T47D (cell line): Measurements from ENCODE around the gene STARD5.

Source experiments
- DNase-seq, 2 experiments: peaks; one replicate each; pipeline versions ENCODE4 v3.0.0 to v3.0.0-alpha.2; 2011 to 2012; ENCODE audit warnings: low read depth in 1 of 2, low spot score in 1 of 2
- JUND ChIP-seq: IDR thresholded peaks from 2 replicates; pipeline ENCODE4 v1.6.1; 2012; ENCODE audit warnings: low read depth
- in situ Hi-C: cut with HindIII; loops from 2 replicates; pipeline ENCODE4 v1.10.0; 2016; ENCODE audit warnings: low sequenced_read_pairs, low pct_unique_long_range_greater_than_20kb

The STARD5 gene

GRCh38 chr15:81299630-81300273 lies 24.2 kb downstream of the STARD5 start:
- TF ChIP-seq JUND: no peak
- in situ Hi-C loops: no loop called here
- no peak for DNase-seq

- in situ Hi-C loops: no loop called here
- TF ChIP-seq JUND: no peak
- no peak for DNase-seq
These were observed 24.8 kb downstream of the STARD5 start for GRCh38 chr15:81299156-81299555.

- in situ Hi-C loops: no loop called here
- no peak for TF ChIP-seq JUND
- no peak for DNase-seq
These were observed 25.3 kb downstream of the STARD5 start for GRCh38 chr15:81298611-81299010.

GRCh38 chr15:81297603-81298575 lies 26.1 kb downstream of the STARD5 start:
- no peak for DNase-seq
- TF ChIP-seq JUND: no peak
- in situ Hi-C loops: no loop called here

GRCh38 chr15:81297147-81297572 lies 26.8 kb downstream of the STARD5 start:
- TF ChIP-seq JUND: no peak
- DNase-seq: no peak
- in situ Hi-C loops: no loop called here

- no peak for DNase-seq
- in situ Hi-C loops: no loop called here
These were observed 27.3 kb downstream of the STARD5 start for GRCh38 chr15:81296673-81297072.

GRCh38 chr15:81296186-81296585 lies 27.8 kb downstream of the STARD5 start:
- no peak for TF ChIP-seq JUND
- in situ Hi-C loops: no loop called here
- no peak for DNase-seq

More at GRCh38 chr15:81296673-81297072, 27.3 kb downstream of the STARD5 start:
- TF ChIP-seq JUND: no peak

- DNase-seq: no peak
- in situ Hi-C loops: no loop called here
- TF ChIP-seq JUND: no peak
These were observed 28.3 kb downstream of the STARD5 start for GRCh38 chr15:81295486-81296121.

GRCh38 chr15:81294516-81294880 lies 29.4 kb downstream of the STARD5 start:
- TF ChIP-seq JUND: no peak
- in situ Hi-C loops: no loop called here
- DNase-seq: no peak

- TF ChIP-seq JUND: no peak
- in situ Hi-C loops: no loop called here
- no peak for DNase-seq
These were observed 30.0 kb downstream of the STARD5 start for GRCh38 chr15:81293728-81294515.

- TF ChIP-seq JUND: no peak
- in situ Hi-C loops: no loop called here
- no peak for DNase-seq
These were observed 31.4 kb downstream of the STARD5 start for GRCh38 chr15:81292523-81293001.

GRCh38 chr15:81291916-81292522 lies 31.9 kb downstream of the STARD5 start:
- in situ Hi-C loops: no loop called here
- no peak for TF ChIP-seq JUND
- DNase-seq: no peak
